Neural cell (in vitro differentiated cells): ENCODE measurements around the gene KCNQ5. TPM values are rescaled to one million over a fixed set of nuclear protein-coding genes. Genes with fewer than 3 reads are reported as not detected.

ENCODE experiments used
- H2AFZ ChIP-seq: fragments of 200-600, 300-800 bp; sonication (generic), shearing (Covaris generic); 2 replicates; pipeline ENCODE4 v1.6.0; 2014; ENCODE audit warnings: low read depth, mild to moderate bottlenecking, antibody characterized with exemption, low read length, moderate library complexity
- H3F3A ChIP-seq: fragments of 200-600 bp; shearing (Covaris generic); 2 replicates; pipeline ENCODE4 v1.6.1; 2016; ENCODE audit warnings: mild to moderate bottlenecking, moderate library complexity, mixed read lengths, antibody characterized with exemption, low read length; ENCODE audit not compliant: insufficient read depth, poor library complexity, severe bottlenecking
- H3K27ac ChIP-seq: fragments of 200-600, 300-800 bp; sonication (generic), shearing (Covaris generic); 2 replicates; pipeline ENCODE4 v1.5.1; 2014; ENCODE audit warnings: mild to moderate bottlenecking, low read length, moderate library complexity
- H3K27me3 ChIP-seq: fragments of 300-800, 200-600 bp; sonication (generic), shearing (Covaris generic); 2 replicates; pipeline ENCODE4 v1.6.0; 2014; ENCODE audit warnings: mild to moderate bottlenecking, low read depth, low read length, moderate library complexity; ENCODE audit not compliant: insufficient read depth
- H3K36me3 ChIP-seq: fragments of 300-800, 200-600 bp; sonication (generic), shearing (Covaris generic); 2 replicates; pipeline ENCODE4 v1.5.1; 2014; ENCODE audit warnings: mild to moderate bottlenecking, antibody characterized with exemption, low read length, moderate library complexity; ENCODE audit not compliant: insufficient read depth
- H3K4me2 ChIP-seq: fragments of 300-800, 200-600 bp; sonication (generic), shearing (Covaris generic); 2 replicates; pipeline ENCODE4 v1.6.0; 2014; ENCODE audit warnings: mild to moderate bottlenecking, low read length
- H3K4me3 ChIP-seq: fragments of 300-800, 200-600 bp; sonication (generic), shearing (Covaris generic); 2 replicates; pipeline ENCODE4 v1.5.1; 2014; ENCODE audit warnings: mild to moderate bottlenecking, low read length, moderate library complexity
- H3K79me2 ChIP-seq: fragments of 200-600 bp; shearing (Covaris generic); replicated peaks from 2 replicates; pipeline ENCODE4 v1.6.0; 2014; ENCODE audit warnings: mild to moderate bottlenecking, low read length, moderate library complexity; ENCODE audit not compliant: insufficient read depth
- H3K9ac ChIP-seq: fragments of 300-800, 200-600 bp; sonication (generic), shearing (Covaris generic); 2 replicates; pipeline ENCODE4 v1.6.1; 2016; ENCODE audit warnings: mild to moderate bottlenecking, low read length, mixed read lengths
- H3K9me2 ChIP-seq: fragments of 200-600 bp; shearing (Covaris generic); 2 replicates; pipeline ENCODE4 v1.6.1; 2016; ENCODE audit warnings: mild to moderate bottlenecking, low read length, mixed read lengths; ENCODE audit not compliant: insufficient read depth
- H3K9me3 ChIP-seq: fragments of 200-600, 300-800 bp; sonication (generic), shearing (Covaris generic); 2 replicates; pipeline ENCODE4 v1.6.1; 2016; ENCODE audit warnings: mild to moderate bottlenecking, mixed run types, low read length, moderate library complexity, mixed read lengths
- H4K20me1 ChIP-seq: fragments of 200-600 bp; shearing (Covaris generic); 2 replicates; pipeline ENCODE4 v1.6.1; 2016; ENCODE audit warnings: mild to moderate bottlenecking, mixed run types; ENCODE audit not compliant: insufficient read depth
- EP300 ChIP-seq: fragments of 450-650 bp; conservative IDR thresholded peaks from 2 replicates; pipeline ENCODE4 v1.6.1; 2014; ENCODE audit warnings: antibody characterized with exemption, mild to moderate bottlenecking, moderate library complexity; ENCODE audit not compliant: poor library complexity, severe bottlenecking
- EZH2 ChIP-seq: fragments of 200-600, 300-800 bp; shearing (Covaris generic), sonication (generic); IDR thresholded peaks from 2 replicates; pipeline ENCODE4 v1.6.1; 2014; ENCODE audit warnings: antibody characterized with exemption, low read length, borderline replicate concordance, mild to moderate bottlenecking; ENCODE audit not compliant: insufficient read depth, poor library complexity, severe bottlenecking
- MXI1 ChIP-seq: fragments of 450-650 bp; conservative IDR thresholded peaks from 2 replicates; pipeline ENCODE4 v1.6.1; 2014; ENCODE audit warnings: antibody characterized with exemption, mild to moderate bottlenecking; ENCODE audit not compliant: poor library complexity, severe bottlenecking
- POLR2AphosphoS5 ChIP-seq: IDR thresholded peaks from 2 replicates; pipeline ENCODE4 v1.6.1; 2012
- RAD21 ChIP-seq: fragments of 450-650 bp; conservative IDR thresholded peaks from 2 replicates; pipeline ENCODE4 v1.6.1; 2014; ENCODE audit warnings: antibody characterized with exemption, mild to moderate bottlenecking, moderate library complexity
- SMC3 ChIP-seq: fragments of 450-650 bp; conservative IDR thresholded peaks from 2 replicates; pipeline ENCODE4 v1.6.1; 2014; ENCODE audit warnings: antibody characterized with exemption, mild to moderate bottlenecking, moderate library complexity; ENCODE audit not compliant: poor library complexity
- TAF1 ChIP-seq: IDR thresholded peaks from 2 replicates; pipeline ENCODE4 v1.6.1; 2012; ENCODE audit warnings: low read depth
- polyA plus RNA-seq: library from polyadenylated mRNA; depleted of rRNA; stranded (reverse); fragments of >200 nt; gene quantifications from 2 replicates; pipeline ENCODE4 v1.2.3, GENCODE V29; 2014
- TF ChIP-seq, protein P1 (sequence below): fragments of 450-650 bp; IDR thresholded peaks from 2 replicates; pipeline ENCODE4 v1.5.1; 2014; ENCODE audit warnings: antibody characterized with exemption, mild to moderate bottlenecking, moderate library complexity; ENCODE audit not compliant: poor library complexity, severe bottlenecking
- TF ChIP-seq, protein P2 (sequence below): IDR thresholded peaks from 2 replicates; pipeline ENCODE4 v1.6.1; 2012; ENCODE audit warnings: borderline replicate concordance

Gene KCNQ5
- polyA plus RNA-seq, 1 donor from 2014 or later = 0.30 TPM

- no peak overlapping the region for H2AFZ ChIP-seq
- H3F3A ChIP-seq = no peaks in the 10 kb centered on the region
- H3K4me2 ChIP-seq = no peak overlapping the region
- no peak overlapping the region for H3K9ac ChIP-seq
- no peak overlapping the region for H3K4me3 ChIP-seq
- H3K9me3 ChIP-seq = no peaks in the 10 kb centered on the region
- H3K9me2 ChIP-seq = no peaks in the 10 kb centered on the region
- no peak overlapping the region for H3K27ac ChIP-seq
- no peaks in the 10 kb centered on the region for H3K36me3 ChIP-seq
- no peaks in the 10 kb centered on the region for H4K20me1 ChIP-seq
- no peaks in the 10 kb centered on the region for H3K79me2 ChIP-seq
- TF ChIP-seq EP300 (no peak), POLR2AphosphoS5 (no peak), RAD21 (no peak), TAF1 (no peak), SMC3 (no peak), EZH2 (no peak), MXI1 (no peak)
- TF ChIP-seq, protein P1, sequence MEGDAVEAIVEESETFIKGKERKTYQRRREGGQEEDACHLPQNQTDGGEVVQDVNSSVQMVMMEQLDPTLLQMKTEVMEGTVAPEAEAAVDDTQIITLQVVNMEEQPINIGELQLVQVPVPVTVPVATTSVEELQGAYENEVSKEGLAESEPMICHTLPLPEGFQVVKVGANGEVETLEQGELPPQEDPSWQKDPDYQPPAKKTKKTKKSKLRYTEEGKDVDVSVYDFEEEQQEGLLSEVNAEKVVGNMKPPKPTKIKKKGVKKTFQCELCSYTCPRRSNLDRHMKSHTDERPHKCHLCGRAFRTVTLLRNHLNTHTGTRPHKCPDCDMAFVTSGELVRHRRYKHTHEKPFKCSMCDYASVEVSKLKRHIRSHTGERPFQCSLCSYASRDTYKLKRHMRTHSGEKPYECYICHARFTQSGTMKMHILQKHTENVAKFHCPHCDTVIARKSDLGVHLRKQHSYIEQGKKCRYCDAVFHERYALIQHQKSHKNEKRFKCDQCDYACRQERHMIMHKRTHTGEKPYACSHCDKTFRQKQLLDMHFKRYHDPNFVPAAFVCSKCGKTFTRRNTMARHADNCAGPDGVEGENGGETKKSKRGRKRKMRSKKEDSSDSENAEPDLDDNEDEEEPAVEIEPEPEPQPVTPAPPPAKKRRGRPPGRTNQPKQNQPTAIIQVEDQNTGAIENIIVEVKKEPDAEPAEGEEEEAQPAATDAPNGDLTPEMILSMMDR = no peak
- TF ChIP-seq, protein P2, sequence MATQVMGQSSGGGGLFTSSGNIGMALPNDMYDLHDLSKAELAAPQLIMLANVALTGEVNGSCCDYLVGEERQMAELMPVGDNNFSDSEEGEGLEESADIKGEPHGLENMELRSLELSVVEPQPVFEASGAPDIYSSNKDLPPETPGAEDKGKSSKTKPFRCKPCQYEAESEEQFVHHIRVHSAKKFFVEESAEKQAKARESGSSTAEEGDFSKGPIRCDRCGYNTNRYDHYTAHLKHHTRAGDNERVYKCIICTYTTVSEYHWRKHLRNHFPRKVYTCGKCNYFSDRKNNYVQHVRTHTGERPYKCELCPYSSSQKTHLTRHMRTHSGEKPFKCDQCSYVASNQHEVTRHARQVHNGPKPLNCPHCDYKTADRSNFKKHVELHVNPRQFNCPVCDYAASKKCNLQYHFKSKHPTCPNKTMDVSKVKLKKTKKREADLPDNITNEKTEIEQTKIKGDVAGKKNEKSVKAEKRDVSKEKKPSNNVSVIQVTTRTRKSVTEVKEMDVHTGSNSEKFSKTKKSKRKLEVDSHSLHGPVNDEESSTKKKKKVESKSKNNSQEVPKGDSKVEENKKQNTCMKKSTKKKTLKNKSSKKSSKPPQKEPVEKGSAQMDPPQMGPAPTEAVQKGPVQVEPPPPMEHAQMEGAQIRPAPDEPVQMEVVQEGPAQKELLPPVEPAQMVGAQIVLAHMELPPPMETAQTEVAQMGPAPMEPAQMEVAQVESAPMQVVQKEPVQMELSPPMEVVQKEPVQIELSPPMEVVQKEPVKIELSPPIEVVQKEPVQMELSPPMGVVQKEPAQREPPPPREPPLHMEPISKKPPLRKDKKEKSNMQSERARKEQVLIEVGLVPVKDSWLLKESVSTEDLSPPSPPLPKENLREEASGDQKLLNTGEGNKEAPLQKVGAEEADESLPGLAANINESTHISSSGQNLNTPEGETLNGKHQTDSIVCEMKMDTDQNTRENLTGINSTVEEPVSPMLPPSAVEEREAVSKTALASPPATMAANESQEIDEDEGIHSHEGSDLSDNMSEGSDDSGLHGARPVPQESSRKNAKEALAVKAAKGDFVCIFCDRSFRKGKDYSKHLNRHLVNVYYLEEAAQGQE = no peak
- H3K27me3 ChIP-seq = no peaks in the 10 kb centered on the region
These were observed 487.8 kb downstream of the KCNQ5 start for GRCh38 chr6:73109659-73110058.

DNA sequence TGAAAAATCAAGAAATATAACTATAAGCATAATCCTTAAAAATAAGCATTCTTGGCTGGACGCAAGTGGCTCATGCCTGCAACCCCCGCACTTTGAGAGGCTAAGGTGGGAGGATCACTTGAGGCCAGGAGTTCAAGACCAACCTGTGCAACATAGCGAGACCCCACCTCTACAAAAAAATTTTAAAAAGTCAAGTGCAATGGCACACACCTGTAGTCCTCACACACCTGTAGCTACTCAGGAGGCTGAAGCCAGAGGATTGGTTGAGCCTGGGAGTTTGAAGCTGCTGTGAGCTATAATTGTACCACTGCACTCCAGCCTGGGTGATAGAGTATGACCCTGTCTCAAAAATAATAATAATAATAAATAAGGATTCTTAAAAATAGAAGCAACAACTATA lies 494.5 kb downstream of the KCNQ5 start:
- no peak overlapping the region for H3K4me3 ChIP-seq
- no peak overlapping the region for H3K9ac ChIP-seq
- no peaks in the 10 kb centered on the region for H4K20me1 ChIP-seq
- no peaks in the 10 kb centered on the region for H3K9me3 ChIP-seq
- no peak overlapping the region for H2AFZ ChIP-seq
- H3F3A ChIP-seq = no peaks in the 10 kb centered on the region
- no peak for TF ChIP-seq EZH2
- no peak for TF ChIP-seq POLR2AphosphoS5
- TF ChIP-seq, protein P2 = no peak
- TF ChIP-seq RAD21 = no peak
- no peak for TF ChIP-seq TAF1
- no peak for TF ChIP-seq MXI1
- TF ChIP-seq SMC3 = no peak
- no peak for TF ChIP-seq EP300
- TF ChIP-seq, protein P1 = no peak
- no peaks in the 10 kb centered on the region for H3K27me3 ChIP-seq
- no peak overlapping the region for H3K27ac ChIP-seq
- no peaks in the 10 kb centered on the region for H3K36me3 ChIP-seq
- H3K79me2 ChIP-seq = no peaks in the 10 kb centered on the region
- no peak overlapping the region for H3K4me2 ChIP-seq
- H3K9me2 ChIP-seq = no peaks in the 10 kb centered on the region
